ENCODE results near the gene CAMK4.
A peak's percentile ranks its signal among the peaks of the same experiment; 100 is the strongest.

The CAMK4 gene

DNA sequence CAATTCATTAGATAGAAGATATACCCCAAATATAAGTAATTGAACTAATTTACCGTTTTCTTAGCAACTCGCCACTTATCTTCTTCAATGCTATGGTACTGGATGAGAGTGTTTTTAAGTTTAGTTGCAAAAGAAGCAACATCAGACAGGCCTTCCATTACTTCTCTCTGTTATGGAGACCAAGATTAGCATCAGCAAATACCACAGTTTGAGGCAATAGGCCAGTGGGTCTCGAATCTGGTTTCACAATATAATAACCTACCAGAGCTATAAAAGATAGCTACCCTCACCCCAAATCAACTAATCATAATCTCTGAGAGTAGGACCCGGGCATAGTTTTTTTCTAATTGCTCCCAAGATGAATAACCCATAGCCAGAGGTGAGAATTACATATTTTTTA, 283.1 kb downstream of the CAMK4 start:
- Mint-ChIP-seq H3K27ac (no peak overlapping the region), H3K4me1 (peaks cover 40% of the 10 kb centered on the region), H3K4me3 (no peak overlapping the region), H3K27me3 (no peaks in the 10 kb centered on the region), H3K9me3 (no peaks in the 10 kb centered on the region), H3K36me3 (peaks cover 9% of the 10 kb centered on the region)
- ATAC-seq = no peak

DNA sequence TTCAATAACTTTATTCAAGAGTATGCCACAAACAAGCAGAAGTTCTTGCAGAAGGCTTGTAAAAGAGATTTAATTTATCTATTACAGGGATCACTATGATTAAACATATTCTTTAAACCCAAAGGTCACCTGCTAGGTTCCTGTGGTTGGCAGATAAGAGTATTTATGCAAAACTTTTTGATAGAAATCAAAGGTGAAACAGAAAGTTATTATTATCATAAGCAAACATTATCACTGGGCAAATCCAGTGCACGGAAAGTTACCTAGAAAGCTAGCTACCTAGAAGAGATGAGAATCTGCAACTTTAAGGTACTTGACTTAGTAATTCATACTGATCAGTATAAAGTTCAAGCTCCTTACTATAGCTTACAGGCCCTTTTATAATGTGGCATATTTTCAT, 284.9 kb downstream of the CAMK4 start:
- Mint-ChIP-seq H3K4me1 (peaks cover 50% of the 10 kb centered on the region), H3K27me3 (no peaks in the 10 kb centered on the region), H3K27ac (no peak overlapping the region), H3K4me3 (no peak overlapping the region), H3K9me3 (no peaks in the 10 kb centered on the region), H3K36me3 (peaks cover 9% of the 10 kb centered on the region)
- no peak for ATAC-seq

DNA sequence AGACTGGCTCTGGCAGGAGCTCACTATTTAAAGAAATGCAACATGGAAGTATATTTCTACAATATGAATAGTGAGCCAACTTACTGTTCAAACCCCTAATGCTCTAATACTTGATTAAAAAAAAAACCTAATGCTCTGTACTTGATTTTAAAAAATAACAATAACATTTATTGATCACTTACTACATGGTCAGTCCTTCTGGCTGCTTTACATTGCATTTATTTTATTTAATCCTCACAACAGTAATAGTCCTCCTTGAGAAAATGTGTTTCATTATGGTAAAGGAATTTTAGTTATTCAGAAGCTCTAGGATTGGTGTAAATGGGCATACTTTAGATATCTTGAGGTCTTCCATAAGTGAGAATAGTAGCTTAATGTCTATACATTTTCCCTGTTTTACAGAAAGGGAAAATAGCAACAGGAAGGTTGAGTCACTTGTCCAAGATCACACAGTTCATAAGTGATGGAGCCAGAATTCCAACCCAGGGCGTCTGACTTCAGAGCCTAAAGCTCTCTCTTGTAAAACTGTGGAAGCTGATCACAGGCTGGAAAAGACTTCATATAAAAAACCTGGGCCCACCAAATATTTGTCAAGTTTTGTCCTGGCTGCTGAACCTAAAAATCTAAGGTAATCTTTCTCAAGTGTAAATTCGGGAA, 287.1 kb downstream of the CAMK4 start:
- no peaks in the 10 kb centered on the region for H3K27me3 Mint-ChIP-seq
- peak overlapping the region; percentile 94 for H3K27ac Mint-ChIP-seq
- peaks cover 53% of the 10 kb centered on the region for H3K4me1 Mint-ChIP-seq
- H3K9me3 Mint-ChIP-seq = no peaks in the 10 kb centered on the region
- H3K4me3 Mint-ChIP-seq = peak overlapping the region; percentile 96
- H3K36me3 Mint-ChIP-seq = no peaks in the 10 kb centered on the region
- no peak for ATAC-seq

DNA sequence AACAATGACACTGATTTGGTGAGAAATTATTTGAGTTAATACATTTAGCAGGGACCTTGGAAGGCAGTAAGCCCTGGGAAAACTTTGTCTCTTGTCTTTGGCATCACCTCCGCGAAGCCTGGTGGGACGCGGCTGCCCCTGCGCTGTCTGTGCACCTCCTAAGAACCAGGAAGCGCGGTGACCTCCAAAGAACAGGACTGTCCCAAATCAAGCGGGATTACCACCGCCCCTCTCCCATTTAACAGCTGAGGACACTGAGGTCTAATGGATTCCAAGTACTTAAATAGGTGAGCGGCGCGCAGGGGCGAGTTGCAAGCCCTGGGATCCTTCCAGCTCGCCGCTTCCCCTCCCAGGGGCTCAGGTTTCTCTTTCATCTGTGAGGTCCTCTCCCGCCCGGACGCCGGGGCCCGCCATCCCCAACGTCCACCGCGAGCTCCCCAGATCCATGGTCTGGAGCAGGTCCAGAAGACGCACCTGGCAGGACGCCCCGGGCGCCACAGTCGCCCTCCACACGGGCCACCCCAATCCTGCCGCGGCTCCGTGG, 287.7 kb downstream of the CAMK4 start:
- H3K4me3 Mint-ChIP-seq = peak overlapping the region; percentile 96
- peaks cover 53% of the 10 kb centered on the region for H3K4me1 Mint-ChIP-seq
- no peaks in the 10 kb centered on the region for H3K36me3 Mint-ChIP-seq
- no peaks in the 10 kb centered on the region for H3K9me3 Mint-ChIP-seq
- peak overlapping the region; percentile 94 for H3K27ac Mint-ChIP-seq
- ATAC-seq = no peak
- no peaks in the 10 kb centered on the region for H3K27me3 Mint-ChIP-seq

DNA sequence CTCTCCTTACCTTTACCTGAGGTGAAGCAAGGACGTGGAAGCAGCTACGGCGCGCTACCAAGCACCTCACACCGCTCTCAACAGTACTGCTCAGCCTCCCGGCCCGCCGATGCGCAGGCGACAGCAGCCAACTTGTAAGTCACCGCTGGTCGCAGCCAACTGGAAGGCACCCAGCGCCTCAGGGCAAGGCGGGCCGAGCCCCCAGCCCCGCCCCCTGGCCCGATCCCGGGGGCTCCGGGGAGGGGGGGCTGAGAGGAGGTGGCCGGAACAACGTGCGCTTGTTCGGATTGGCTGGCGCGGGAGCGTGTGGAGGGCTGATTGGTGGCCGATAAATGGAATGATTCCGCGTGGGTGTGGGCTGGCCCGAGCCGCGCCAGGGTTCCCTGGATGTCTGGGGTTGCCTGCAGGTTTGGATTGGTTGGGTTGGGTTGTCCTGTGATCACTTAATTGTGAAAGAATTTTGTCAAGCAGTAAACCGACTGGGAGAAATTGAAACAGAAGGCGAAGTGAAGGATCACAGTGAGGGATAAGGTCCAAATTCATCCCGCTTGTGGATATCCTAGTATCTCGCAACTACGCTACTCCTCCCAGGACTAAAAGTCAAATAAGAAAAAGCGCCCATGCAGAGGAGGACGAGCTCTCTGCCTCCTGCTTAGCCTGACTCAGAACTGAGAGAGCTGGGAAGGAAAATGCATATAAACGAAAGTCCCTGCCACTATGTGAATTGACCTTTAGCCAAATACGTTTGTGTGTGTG, 288.4 kb downstream of the CAMK4 start, which contains the start of gene STARD4:
STARD4 (minus strand) TSS at position 161 of the 756 bp plus-strand sequence. CDS start 5,102 bp downstream, outside the sequence.
- Mint-ChIP-seq H3K27me3 (no peaks in the 10 kb centered on the region), H3K4me1 (peaks cover 48% of the 10 kb centered on the region), H3K9me3 (no peaks in the 10 kb centered on the region), H3K4me3 (peak within 1 kb of the TSS; percentile 96), H3K36me3 (no peaks in the 10 kb centered on the region), H3K27ac (peak within 1 kb of the TSS; percentile 94)
- peak; percentile 99 for ATAC-seq

DNA sequence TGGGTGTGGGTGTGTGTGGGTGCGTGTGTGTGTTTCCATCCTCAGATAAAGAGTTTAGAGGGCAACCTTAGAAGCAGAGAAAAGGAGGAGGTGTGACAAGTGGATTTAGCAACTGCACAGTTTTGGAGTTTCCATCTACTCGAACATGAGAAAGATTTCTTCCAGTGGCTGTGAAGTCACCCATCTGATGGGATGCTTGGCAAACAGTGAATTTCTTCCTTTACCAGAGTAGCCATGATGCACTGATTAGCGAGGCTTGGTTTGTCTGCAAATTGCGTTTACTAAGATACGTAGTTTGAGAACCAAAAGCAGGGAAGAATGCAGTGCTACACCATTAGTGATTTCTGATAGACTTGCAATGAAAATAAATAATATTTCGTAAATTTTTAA, 288.9 kb downstream of the CAMK4 start:
- peak overlapping the region; percentile 96 for H3K4me3 Mint-ChIP-seq
- peaks cover 45% of the 10 kb centered on the region for H3K4me1 Mint-ChIP-seq
- no peak for ATAC-seq
- peak overlapping the region; percentile 94 for H3K27ac Mint-ChIP-seq
- no peaks in the 10 kb centered on the region for H3K27me3 Mint-ChIP-seq
- no peaks in the 10 kb centered on the region for H3K36me3 Mint-ChIP-seq
- H3K9me3 Mint-ChIP-seq = no peaks in the 10 kb centered on the region

DNA sequence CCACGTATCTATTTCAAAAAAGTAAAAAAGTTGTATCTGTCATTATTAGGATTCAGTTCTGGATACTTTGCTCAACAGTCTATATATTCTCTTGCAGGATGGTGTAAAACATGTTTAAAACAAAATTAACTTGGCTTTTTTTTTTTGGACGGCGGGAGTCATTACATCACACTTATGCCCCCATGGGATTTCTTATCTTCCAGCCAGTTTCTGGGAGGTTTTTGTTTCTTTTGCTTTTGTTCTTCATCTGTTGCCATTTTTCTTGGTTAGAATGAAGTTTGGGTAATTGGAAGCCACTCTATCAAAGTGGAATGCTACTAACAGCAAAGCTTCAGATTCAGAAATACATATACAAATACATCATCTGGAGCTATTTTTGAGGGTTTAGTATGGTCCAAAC, 289.9 kb downstream of the CAMK4 start:
- H3K27me3 Mint-ChIP-seq = no peaks in the 10 kb centered on the region
- peaks cover 44% of the 10 kb centered on the region for H3K4me1 Mint-ChIP-seq
- H3K27ac Mint-ChIP-seq = no peak overlapping the region
- no peak for ATAC-seq
- H3K4me3 Mint-ChIP-seq = no peak overlapping the region
- H3K36me3 Mint-ChIP-seq = no peaks in the 10 kb centered on the region
- H3K9me3 Mint-ChIP-seq = no peaks in the 10 kb centered on the region

DNA sequence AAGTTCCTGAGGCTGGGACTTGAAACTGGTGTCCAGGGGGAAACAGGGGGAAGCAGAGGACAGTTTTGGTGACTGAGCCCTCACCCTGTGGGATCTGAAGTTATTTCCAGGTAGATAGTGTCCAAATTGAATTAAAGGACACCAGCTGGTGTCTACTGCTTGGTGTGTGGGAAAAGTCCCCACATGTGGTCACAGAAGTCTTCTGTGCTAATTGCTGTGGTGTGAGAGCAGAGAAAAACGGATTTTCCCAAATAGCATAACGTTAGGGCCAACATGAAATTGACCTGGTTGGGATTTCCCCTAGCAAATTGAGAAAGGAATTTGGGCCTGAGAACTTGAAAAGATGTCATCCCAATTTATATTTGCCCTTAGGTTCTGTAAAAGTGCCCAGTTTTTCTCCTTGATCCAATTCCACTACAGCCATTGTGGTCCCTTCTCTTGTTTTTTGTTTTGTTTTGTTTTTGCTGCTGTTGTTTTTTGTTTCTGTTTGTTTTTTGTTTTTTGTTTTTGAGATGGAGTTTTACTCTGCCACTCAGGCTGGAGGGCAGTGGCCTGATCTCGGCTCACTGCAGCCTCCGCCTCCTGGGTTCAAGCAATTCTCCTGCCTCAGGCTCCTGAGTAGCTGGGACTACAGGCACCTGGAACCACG, 293.8 kb downstream of the CAMK4 start:
- H3K27me3 Mint-ChIP-seq = no peaks in the 10 kb centered on the region
- no peaks in the 10 kb centered on the region for H3K36me3 Mint-ChIP-seq
- no peak overlapping the region for H3K4me3 Mint-ChIP-seq
- no peaks in the 10 kb centered on the region for H3K9me3 Mint-ChIP-seq
- peaks cover 23% of the 10 kb centered on the region for H3K4me1 Mint-ChIP-seq
- ATAC-seq = no peak
- H3K27ac Mint-ChIP-seq = no peak overlapping the region

DNA sequence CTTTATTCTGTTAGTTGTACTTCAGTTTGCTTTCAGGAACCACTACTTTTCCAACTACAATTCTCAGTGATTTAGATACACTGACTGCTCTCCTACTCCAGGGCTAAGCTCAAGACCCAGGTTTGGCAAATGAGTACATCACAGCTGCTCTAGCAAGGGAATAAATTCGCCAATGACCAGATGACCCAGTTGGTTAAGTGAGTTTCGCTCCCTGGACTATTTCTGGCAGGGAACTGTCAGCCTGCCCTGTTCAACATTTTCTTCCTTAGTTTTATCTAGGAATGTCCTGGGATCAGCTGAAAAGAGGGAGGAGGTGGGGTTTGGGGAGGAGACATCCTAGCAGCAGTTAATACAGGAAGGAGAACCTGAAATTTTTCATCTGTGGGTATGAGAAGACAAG, 294.6 kb downstream of the CAMK4 start:
- Mint-ChIP-seq H3K27me3 (no peaks in the 10 kb centered on the region), H3K4me3 (no peak overlapping the region), H3K27ac (no peak overlapping the region), H3K36me3 (no peaks in the 10 kb centered on the region), H3K4me1 (peaks cover 20% of the 10 kb centered on the region), H3K9me3 (no peaks in the 10 kb centered on the region)
- no peak for ATAC-seq

DNA sequence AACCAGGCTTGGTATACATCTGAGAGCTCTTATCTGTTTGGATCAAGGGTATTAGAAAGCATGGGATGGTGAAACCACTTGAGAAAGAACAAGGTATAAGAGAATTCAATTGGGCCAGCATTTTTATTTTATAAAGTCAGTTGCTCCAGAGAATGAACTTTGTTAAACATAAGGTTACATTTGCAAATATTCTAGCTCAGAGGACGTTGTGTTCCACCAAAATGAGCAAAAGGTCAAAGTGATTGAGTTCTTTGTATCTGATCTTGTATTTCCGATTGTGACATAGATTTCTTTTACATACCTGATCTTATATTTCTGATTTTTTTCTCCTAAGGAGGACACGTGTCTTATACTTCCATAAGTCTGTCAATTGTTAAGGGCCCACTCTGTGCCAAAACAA, 296.7 kb downstream of the CAMK4 start:
- Mint-ChIP-seq H3K4me1 (peaks cover 8% of the 10 kb centered on the region), H3K4me3 (no peak overlapping the region), H3K36me3 (no peaks in the 10 kb centered on the region), H3K9me3 (no peaks in the 10 kb centered on the region), H3K27ac (no peak overlapping the region), H3K27me3 (no peaks in the 10 kb centered on the region)
- ATAC-seq = no peak

DNA sequence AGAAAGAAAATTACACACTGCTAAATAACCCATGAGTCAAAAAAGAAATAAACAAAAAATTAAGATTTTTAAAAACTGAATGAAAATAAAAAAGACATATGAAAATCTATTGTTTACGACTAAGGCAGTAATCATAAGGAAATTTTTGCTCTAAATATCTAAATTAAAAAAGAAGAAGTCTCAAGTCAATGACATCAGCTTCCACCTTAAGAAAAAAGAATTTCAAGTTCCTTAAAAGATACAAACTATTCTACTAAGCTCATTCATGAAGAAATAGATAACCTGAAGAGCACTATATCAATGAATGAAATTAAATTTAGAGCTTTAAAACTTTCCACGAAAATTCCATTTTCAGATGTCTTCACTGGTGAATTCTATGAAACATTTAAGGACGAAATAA, 303.9 kb downstream of the CAMK4 start:
- ATAC-seq = no peak
- Mint-ChIP-seq H3K4me3 (no peak overlapping the region), H3K9me3 (peaks cover 3% of the 10 kb centered on the region), H3K36me3 (no peaks in the 10 kb centered on the region), H3K27ac (no peak overlapping the region), H3K27me3 (no peaks in the 10 kb centered on the region), H3K4me1 (peaks cover 16% of the 10 kb centered on the region)

DNA sequence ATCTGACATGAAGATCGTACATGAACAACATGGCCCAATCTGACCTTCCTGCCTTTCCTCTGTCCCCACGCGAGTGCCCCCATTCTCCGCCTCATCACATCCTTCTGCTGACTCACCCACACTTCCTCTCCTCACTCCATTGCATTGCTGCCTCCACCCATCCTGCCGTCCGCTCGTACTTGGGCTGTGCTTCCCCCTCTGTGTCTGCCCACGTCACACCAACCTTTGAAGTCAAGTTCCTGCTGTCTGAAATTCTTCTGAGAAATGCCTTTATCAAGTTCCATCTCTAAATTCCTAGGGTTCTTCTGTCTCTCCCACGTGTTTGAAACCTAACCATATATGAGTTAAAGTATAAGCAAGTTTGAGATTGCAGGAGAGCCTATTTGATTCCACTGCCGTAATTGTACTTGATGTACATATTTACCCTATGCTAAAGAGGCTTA, 306.1 kb downstream of the CAMK4 start:
- Mint-ChIP-seq H3K9me3 (peaks cover 3% of the 10 kb centered on the region), H3K4me1 (peaks cover 16% of the 10 kb centered on the region), H3K27me3 (no peaks in the 10 kb centered on the region), H3K4me3 (peak overlapping the region; percentile 30), H3K36me3 (no peaks in the 10 kb centered on the region), H3K27ac (peak overlapping the region; percentile 50)
- ATAC-seq = peak; percentile 99

DNA sequence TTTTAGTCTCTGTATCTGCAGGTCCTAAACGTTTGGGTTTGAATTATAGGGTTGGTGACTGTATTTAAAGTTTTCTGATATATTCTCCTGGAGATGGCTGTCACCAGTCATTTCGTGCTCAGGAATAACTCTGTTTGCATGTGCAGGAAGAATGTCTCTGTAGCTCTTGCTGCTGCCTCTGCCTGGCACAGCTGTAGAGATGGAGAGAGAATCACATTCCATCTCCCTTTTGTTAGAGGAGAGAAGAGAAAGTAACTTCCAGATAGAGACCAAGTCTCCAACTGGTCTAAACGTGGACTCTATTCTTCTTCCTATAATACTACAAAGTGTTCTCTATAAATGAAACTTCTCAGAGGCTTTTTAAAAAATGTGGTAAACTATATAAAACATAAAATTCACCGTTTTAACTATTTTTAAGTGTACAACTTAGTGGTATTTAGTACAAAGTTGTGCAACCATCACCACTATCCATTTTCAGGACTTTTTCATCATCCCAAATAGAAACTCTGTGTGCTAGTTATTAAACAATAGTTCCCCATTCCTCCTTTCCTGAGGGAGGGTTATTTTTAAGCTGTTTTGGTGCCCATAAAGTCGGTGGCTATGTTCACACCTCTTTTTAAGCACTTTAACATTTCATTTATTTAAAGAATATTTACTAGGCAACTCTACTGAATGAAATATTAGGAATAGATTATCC, 308.9 kb downstream of the CAMK4 start:
- no peak overlapping the region for H3K4me3 Mint-ChIP-seq
- peaks cover 3% of the 10 kb centered on the region for H3K9me3 Mint-ChIP-seq
- H3K4me1 Mint-ChIP-seq = peaks cover 16% of the 10 kb centered on the region
- H3K27ac Mint-ChIP-seq = no peak overlapping the region
- ATAC-seq = no peak
- peaks cover 2% of the 10 kb centered on the region for H3K27me3 Mint-ChIP-seq
- H3K36me3 Mint-ChIP-seq = no peaks in the 10 kb centered on the region

DNA sequence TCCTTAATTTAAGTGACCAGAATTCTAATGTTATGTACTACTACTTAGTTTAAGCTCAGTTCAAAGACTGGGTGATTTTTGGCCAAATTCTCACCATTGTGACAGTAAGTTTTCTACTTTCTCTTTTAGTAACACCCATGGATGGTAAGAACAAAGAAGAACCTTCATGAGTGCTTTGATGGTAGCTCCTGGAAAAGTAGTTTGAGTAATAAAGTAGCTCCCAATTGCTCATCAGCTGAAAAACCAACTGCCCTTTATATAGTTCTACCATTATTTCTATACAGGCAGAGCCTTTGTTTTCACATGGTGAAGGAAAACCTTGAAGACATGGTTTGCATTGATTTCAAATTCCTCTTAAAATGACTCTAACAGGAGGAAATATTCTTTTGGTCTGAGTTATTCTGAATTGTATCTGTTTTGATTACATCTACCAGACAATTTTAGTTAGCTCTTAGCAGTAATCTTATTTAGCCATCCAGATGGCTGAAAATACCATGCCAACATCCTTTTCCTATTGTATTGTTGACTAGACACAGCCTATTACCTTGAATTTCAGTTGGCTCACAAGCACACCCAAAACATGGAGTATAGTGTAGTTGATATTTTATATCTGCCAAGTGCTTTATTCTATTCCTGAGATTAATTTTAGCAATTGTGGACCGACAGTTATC, 311.8 kb downstream of the CAMK4 start:
- no peak for ATAC-seq
- Mint-ChIP-seq H3K4me3 (no peak overlapping the region), H3K27ac (no peak overlapping the region)

More for the DNA sequence above, 311.8 kb downstream of the CAMK4 start:
- no peaks in the 10 kb centered on the region for H3K9me3 Mint-ChIP-seq
- no peaks in the 10 kb centered on the region for H3K36me3 Mint-ChIP-seq
- H3K4me1 Mint-ChIP-seq = no peaks in the 10 kb centered on the region
- peaks cover 11% of the 10 kb centered on the region for H3K27me3 Mint-ChIP-seq
